ENCODE measurements around the gene KCNIP1. TPM values are rescaled to one million over a fixed set of nuclear protein-coding genes. Genes with fewer than 3 reads are reported as not detected.

The KCNIP1 gene
- total and polyA plus RNA-seq, 2 of the 8 experiments (the other 6 are each of a cell fraction or from before 2014, with no cell fraction given): 0.52 to 0.83 TPM

DNA sequence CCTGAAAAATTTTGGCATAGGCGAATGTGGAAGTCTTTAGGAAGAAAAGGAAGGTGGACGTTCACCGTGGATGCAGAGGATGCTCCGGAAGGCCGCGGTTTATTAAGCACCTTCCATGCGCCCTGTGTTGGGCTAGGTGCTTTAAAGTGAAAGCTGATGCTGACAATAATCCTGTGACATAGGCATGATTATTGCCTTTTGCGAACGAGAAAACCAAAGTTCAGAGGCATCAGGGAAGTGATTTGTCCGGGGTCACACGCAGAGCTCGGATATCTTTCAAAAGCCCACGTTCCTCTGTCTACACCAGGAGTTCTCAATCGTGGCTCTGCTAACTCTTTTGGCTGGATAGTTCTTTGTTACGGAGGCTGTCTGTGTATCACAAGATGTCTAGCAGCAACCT lies 267.7 kb downstream of the KCNIP1 start (continued):
- TF ChIP-seq SUZ12 (IDR thresholded peaks at IDR 0.05; ENCODE audit: low read length): no peak
- TF ChIP-seq, protein P1, sequence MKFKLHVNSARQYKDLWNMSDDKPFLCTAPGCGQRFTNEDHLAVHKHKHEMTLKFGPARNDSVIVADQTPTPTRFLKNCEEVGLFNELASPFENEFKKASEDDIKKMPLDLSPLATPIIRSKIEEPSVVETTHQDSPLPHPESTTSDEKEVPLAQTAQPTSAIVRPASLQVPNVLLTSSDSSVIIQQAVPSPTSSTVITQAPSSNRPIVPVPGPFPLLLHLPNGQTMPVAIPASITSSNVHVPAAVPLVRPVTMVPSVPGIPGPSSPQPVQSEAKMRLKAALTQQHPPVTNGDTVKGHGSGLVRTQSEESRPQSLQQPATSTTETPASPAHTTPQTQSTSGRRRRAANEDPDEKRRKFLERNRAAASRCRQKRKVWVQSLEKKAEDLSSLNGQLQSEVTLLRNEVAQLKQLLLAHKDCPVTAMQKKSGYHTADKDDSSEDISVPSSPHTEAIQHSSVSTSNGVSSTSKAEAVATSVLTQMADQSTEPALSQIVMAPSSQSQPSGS (IDR thresholded peaks at IDR 0.05; ENCODE audit: low read length): no peak

Data from H1 (cell line).